Right lung (tissue), 5 donors: ENCODE data around the gene VIT. TPM values are rescaled to one million over a fixed set of nuclear protein-coding genes. Genes with fewer than 3 reads are reported as not detected.
A peak's percentile ranks its signal among the peaks of the same experiment; 100 is the strongest.

Experiments used
- DNase-seq, 2 donors: peaks; one replicate each; pipeline ENCODE4 v3.0.0-alpha.2; 2013
- polyA plus RNA-seq, 5 donors: library from polyadenylated mRNA; unstranded; fragments of 120-200 nt; gene quantifications; one replicate each; pipeline versions ENCODE4 v1.2.1 to v1.2.3, GENCODE V29; 2013; ENCODE audit warnings: inconsistent platforms in 1 of 5, low replicate concordance in 1 of 5; ENCODE audit not compliant: insufficient read length in 5 of 5, insufficient read depth in 1 of 5

Gene VIT
- polyA plus RNA-seq, 5 donors, result 0.07 to 0.29 (median 0.19) TPM

DNA sequence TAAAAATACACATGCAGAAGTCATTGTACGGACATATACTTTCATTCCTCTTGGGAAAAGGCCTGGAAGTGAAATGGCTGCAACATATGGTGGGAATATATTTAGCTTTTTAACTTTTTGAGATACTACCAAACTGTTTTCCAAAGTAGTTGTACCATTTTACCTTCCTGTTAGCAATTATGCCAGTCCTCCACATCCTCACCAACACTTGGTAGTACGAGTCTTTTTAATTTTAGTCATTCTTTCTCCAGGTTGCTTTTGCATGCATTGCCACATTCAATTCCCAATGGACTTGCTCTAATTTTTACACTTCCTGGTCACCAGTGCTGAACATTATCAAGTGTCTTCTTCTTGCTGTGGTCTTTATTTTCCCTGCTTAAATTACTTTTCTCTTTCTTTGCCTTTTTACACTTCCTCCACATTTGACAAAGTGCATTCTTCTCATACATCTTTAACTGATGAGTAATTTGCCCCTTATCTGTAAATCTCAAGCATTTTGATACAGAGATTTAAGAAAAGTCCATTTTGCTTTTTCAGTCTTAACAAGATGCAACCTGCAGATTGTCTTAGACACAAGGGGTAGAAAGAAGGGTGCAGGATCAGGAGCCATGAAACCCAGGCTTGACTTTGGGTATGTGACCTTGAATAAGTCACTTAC is 14.5 kb downstream of the VIT start:
- DNase-seq, result no peak

DNA sequence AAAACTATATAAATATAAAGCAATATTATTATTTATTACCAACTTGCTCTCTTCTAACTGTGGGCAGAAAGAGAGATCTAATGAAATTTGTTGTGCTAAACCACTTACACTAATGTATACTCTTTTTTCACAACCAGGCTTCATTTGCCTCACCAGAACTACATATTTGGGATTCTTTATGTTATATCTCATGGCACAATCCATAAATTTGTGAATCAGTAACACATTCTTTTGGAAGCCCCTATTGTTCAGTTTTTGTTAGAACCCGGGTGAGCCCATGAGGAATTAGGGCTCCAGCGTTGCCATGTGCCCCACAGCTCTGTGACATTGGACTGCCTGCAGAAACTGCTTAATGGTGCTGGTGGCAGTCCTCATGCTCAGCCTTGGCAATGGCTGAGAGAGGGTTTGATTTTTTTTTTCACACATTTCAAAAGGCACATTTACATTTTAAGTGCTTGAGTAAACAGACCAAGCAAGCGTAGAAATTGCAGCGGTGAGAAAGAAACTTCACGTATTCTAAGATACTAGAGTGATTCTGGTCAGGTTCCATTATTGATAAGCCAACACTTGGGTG is 15.3 kb downstream of the VIT start:
- no peak for DNase-seq

- no peak for DNase-seq
Measured at GRCh38 chr2:36713310-36713709, 16.8 kb downstream of the VIT start.

- DNase-seq, result no peak
Measured at GRCh38 chr2:36716111-36716510, 19.6 kb downstream of the VIT start.

DNA sequence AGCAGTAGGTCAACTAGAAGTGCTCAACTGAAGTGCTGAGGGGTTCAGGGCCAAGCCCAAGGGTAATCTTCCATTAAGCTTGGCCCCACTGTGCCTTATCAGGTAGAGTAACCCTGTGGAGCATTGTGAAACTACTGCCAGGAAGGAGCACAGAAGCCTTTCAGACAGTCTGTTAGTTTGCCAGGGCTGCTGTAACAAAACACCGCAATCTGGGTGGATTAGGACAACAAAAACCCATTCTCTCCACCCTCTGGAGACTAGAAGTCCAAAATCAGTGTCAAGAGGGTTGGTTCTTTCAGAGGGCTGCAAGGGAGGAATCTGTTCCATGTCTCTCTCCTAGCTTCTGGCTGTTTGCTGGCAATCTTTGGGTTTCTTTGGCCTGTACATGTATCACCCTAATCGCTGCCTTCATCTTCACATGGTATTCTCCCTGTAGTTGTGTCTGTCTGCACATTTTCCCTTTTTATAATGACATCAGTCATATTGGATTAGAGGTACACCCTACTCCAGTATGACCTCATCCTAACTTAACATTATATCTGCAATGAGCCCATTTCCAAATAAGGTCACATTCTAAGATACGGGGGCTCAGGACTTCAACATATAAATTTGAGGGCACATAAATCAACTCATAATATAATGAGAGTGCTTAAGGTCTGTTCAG is 21.2 kb downstream of the VIT start:
- no peak for DNase-seq

- DNase-seq, result no peak
Measured at GRCh38 chr2:36727550-36727949, 31.0 kb downstream of the VIT start.

- no peak for DNase-seq
Measured at GRCh38 chr2:36729067-36729466, 32.6 kb downstream of the VIT start.

- DNase-seq, result peak in 1 of 2 donors; percentile 10
Measured at GRCh38 chr2:36731941-36732672, 35.6 kb downstream of the VIT start.

DNA sequence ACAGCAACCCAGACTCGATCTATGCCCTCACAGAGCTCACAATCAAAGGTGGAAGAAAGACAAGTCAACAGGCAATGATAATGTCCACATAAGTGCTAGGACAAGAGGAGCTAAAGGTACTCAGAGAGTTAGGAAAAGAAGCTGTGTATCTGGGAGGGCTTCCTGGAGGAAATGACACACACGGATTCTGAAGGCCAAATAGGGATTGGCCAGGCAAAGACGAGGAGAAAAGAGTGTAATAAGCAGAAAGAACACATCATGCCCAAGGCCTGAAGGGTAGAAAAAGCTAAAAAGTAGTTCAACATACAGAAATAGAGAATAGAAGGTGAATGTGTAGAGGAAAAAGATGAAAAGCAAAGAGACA is 36.1 kb downstream of the VIT start:
- no peak for DNase-seq

DNA sequence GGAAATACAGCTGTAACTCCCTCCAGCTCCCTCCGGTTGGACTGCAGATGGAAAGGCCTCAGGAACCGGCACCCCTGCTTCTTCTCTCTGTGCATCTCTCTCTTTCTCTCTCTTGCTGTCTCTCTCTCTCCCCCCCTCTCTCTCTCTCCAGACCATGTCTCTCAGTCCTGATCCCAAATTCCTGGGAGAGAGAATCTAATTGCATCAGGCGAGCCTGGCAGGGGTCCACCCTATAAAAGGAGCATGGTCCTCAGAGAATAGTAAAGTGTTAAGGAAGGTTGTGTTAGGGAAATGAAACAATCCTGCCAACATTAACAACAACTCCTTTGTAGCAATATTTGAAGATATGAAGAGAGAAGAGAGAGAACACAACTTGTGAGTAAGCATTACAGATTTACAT is 36.7 kb downstream of the VIT start:
- DNase-seq, result no peak

- no peak for DNase-seq
Measured at GRCh38 chr2:36734304-36734703, 37.8 kb downstream of the VIT start.

- no peak for DNase-seq
Measured at GRCh38 chr2:36737131-36737750, 40.7 kb downstream of the VIT start.

DNA sequence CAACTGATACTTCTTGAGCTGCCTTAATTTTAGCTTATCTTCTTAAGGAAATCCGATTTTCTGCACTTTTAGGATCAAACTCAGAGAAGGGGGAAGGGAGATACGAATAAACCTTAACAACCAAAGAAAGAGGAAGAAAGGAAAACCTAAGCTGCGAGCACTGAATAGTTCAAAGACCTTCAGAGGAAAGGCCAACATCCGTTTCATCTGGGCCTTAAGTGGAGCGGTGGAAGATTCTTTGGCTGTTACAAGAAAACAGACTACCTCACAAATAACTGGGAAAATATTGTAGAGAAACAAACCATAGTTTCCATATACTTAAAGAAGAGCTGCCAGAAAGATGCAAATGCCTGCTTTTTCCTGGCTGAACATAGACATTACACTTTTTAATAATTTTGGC is 43.6 kb downstream of the VIT start:
- no peak for DNase-seq

GRCh38 chr2:36741188-36741837 is 44.8 kb downstream of the VIT start:
- peak in 1 of 2 donors; percentile 5 for DNase-seq

DNA sequence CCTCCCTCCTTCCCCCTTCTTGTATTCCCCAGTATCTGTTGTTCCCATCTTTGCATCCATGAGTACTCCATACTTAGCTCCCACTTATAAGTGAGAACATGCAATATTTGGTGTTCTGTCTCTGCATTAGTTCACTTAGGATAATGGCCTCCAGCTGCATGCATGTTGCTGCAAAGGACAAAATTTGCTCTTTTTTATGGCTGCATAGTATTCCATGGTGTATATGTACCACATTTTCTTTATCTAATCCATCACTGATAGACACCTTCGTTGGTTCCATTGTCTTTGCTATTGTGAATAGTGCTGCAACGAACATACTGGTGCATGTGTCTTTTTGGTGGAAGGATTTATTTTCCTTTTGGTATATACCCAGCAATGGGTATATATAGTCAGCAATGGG is 47.4 kb downstream of the VIT start:
- no peak for DNase-seq

- DNase-seq, result no peak
Measured at GRCh38 chr2:36748166-36748565, 51.7 kb downstream of the VIT start.

GRCh38 chr2:36750101-36750500 is 53.6 kb downstream of the VIT start:
- DNase-seq, result no peak

DNA sequence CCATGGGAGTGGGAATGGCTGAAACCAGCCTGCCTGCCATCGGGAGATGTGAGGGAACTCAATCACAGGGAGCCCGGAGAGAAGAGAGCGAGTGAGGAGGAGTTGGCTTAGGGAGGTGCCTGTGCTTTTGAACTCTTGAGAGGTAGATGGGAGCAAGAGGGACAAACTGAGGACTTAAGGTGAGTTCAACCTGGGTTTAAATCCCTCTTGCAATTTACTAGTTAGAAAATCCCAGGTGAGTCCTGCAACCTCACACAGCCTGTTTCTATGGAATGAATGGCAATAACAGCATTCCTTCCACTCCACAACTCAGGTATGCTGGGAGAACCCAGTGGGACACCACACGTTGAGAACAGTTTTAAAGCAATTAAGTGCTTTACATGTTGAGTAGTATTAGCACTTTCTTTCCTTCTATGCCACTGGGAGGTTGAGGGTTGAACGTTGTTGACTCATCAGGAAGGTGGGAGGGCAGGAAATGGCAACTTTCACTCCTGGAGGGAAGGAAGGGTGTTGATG is 57.3 kb downstream of the VIT start:
- DNase-seq, result no peak

DNA sequence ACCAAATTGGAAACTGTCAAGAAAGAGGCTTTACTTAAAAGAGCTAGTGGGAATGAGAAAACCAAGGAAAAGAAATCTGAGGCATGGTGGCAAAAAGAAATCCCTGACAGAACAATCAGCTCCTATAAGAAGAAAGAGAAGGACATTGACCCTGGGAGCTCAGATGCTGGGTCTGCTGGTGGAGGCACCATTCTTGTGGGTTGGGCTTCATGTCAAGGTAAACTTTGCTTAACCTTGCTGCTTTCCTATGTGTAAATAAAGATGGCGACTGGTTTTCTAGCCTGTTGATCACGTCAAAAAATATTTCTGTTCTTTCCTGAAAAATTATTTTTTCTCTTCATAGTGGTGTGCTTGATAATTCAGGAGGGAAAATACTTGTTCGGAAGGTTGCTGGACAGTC is 58.1 kb downstream of the VIT start:
- no peak for DNase-seq

- no peak for DNase-seq
Measured at GRCh38 chr2:36756438-36756837, 59.9 kb downstream of the VIT start.

DNA sequence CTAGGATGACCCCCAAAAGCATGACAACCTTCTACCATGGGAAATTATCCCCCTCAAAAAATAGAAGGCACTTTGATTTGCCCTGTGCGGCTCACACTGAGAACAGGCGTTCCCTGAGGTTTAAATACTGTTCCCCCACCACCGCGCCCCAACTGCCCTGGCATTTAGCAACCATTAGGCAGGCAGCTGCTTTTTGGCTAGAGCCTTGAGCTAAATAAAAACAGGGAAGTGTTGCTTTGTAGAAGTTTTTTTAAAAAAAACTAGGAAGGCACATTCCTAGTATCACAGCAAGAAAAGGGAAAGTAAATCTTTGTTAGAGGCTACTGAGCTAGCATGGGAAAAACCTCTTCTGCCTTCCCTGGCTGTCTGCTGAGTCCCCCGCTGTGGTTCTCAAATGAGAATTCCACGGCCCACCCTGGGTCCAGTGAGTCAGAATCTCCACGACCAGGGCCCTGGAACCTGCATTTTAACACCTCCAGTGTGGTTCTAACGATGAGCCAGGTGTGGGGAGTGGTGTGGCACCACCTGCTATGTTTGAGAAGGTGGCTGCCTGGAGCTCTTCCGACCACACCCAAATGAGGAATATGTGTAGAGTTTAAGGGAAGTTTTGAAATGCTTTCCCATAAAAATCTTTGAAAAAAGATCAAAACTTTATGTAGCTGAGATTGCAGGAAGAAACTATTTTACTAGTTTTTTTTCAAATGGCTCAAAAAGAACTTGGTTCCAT is 66.4 kb downstream of the VIT start:
- DNase-seq, result no peak
